Peyer's patch (tissue), 4 donors: ENCODE results near the gene SERPINA3.

Experiments used
- POLR2A ChIP-seq, 2 donors: fragments of 450-650 bp; IDR thresholded peaks; one replicate each; pipeline ENCODE4 v1.5.1; 2017; ENCODE audit warnings: antibody characterized with exemption in 2 of 2, mild to moderate bottlenecking in 2 of 2, moderate library complexity in 2 of 2
- TF ChIP-seq, protein P1 (sequence below), 6 experiments: fragments of 450-650 bp in 4 of 6; fragments of 200-600 bp in 2 of 6; sonication (generic) in 1 of 6; IDR thresholded peaks; one replicate each; pipeline ENCODE4 v1.5.1; 2017 to 2019; ENCODE audit warnings: antibody characterized with exemption in 6 of 6, mild to moderate bottlenecking in 3 of 6, moderate library complexity in 1 of 6

DNA sequence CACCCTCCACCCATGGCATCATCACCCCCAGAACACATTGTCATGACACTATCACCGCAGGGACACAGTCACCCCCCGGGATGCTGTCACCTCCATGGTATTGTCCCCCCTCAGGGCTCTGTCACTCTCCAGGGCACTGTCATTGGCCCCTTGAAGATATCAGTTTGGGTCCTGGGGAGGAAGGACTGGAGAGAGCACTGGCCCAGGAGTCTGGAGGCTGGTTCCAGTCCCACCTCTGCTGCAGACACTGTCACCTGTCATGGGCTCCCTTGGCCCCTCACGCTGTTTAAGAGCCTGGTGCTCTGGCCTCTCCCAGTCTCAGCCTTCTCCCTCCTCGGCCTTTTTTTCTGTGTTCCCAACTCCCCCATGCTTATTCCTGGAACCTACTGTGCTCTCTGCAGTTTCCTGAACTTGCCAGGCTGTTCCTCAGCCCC, 31.9 kb downstream of the SERPINA3 start:
- TF ChIP-seq, protein P1, sequence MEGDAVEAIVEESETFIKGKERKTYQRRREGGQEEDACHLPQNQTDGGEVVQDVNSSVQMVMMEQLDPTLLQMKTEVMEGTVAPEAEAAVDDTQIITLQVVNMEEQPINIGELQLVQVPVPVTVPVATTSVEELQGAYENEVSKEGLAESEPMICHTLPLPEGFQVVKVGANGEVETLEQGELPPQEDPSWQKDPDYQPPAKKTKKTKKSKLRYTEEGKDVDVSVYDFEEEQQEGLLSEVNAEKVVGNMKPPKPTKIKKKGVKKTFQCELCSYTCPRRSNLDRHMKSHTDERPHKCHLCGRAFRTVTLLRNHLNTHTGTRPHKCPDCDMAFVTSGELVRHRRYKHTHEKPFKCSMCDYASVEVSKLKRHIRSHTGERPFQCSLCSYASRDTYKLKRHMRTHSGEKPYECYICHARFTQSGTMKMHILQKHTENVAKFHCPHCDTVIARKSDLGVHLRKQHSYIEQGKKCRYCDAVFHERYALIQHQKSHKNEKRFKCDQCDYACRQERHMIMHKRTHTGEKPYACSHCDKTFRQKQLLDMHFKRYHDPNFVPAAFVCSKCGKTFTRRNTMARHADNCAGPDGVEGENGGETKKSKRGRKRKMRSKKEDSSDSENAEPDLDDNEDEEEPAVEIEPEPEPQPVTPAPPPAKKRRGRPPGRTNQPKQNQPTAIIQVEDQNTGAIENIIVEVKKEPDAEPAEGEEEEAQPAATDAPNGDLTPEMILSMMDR (IDR thresholded peaks at IDR 0.05) = no peak
- TF ChIP-seq POLR2A (IDR thresholded peaks at IDR 0.05) = no peak
